H1 (cell line): Measurements from ENCODE around the gene DDX43. TPM values are rescaled to one million over a fixed set of nuclear protein-coding genes. Genes with fewer than 3 reads are reported as not detected.

ENCODE experiments used
- KDM1A ChIP-seq: fragments of 200-600, 300-600 bp; sonication (generic); IDR thresholded peaks from 2 replicates; pipeline ENCODE4 v1.7.1; 2016; ENCODE audit warnings: mild to moderate bottlenecking, low read length, borderline replicate concordance
- PHF8 ChIP-seq: fragments of 200-600 bp; sonication (generic); conservative IDR thresholded peaks from 2 replicates; pipeline ENCODE4 v1.7.1; 2012; ENCODE audit warnings: low read depth, mild to moderate bottlenecking, inconsistent platforms, low read length, moderate library complexity
- polyA plus RNA-seq, 7 experiments: library from polyadenylated mRNA; depleted of rRNA in 3 of 7; stranded (reverse) in 5 of 7; unstranded in 2 of 7; fragments of >200 nt in 5 of 7; fragments of 200-250 nt in 2 of 7; gene quantifications; 1 replicate in 5 of 7; 2 replicates in 1 of 7; 4 replicates in 1 of 7; pipeline versions ENCODE4 v1.2.1 to v1.2.3, GENCODE V29; 2011 to 2013; ENCODE audit warnings: missing spikeins in 2 of 7, mixed read lengths in 2 of 7
- total RNA-seq: library from RNA; stranded (reverse); fragmentation: NEBNext Ultra II Directional; extraction: Animal tissue kit (Norgen Biotek cat#: 25700); gene quantifications from 2 replicates; pipeline ENCODE4 v1.2.1, GENCODE V29; 2021

DDX43 gene
- total and polyA plus RNA-seq, 2 of the 8 experiments (the other 6 are each of a cell fraction or from before 2014, with no cell fraction given) = 0.05 TPM; not detected in 1

GRCh38 chr6:73413102-73413501 lies 18.5 kb downstream of the DDX43 start (continued):
- TF ChIP-seq PHF8 (no peak), KDM1A (no peak)
